Esophagus (tissue), 2 donors: Measurements from ENCODE around the gene B3GNT3. TPM values are rescaled to one million over a fixed set of nuclear protein-coding genes. Genes with fewer than 3 reads are reported as not detected.
"Not testable (repeated sequence)": the region's sequence is repeated elsewhere in the genome, so short reads cannot be mapped to it uniquely, and the experiment has no call there.

Experiments
- H3K27ac ChIP-seq, 2 donors: one replicate each; pipeline ENCODE4 v1.5.1; 2013; ENCODE audit warnings: low read depth in 2 of 2, mild to moderate bottlenecking in 2 of 2, inconsistent platforms in 1 of 2, low read length in 1 of 2, moderate library complexity in 1 of 2
- H3K27me3 ChIP-seq, 2 donors: one replicate each; pipeline ENCODE4 v1.6.1; 2013; ENCODE audit warnings: low read length in 2 of 2, control low read depth in 1 of 2, mild to moderate bottlenecking in 1 of 2; ENCODE audit not compliant: insufficient read depth in 2 of 2, control insufficient read depth in 1 of 2
- H3K36me3 ChIP-seq, 2 donors: one replicate each; pipeline ENCODE4 v1.6.1; 2013; ENCODE audit warnings: low read length in 1 of 2; ENCODE audit not compliant: control insufficient read depth in 2 of 2, insufficient read depth in 2 of 2
- H3K4me1 ChIP-seq, 2 donors: one replicate each; pipeline ENCODE4 v1.6.1; 2013; ENCODE audit warnings: low read length in 1 of 2; ENCODE audit not compliant: control insufficient read depth in 2 of 2, insufficient read depth in 2 of 2
- H3K4me3 ChIP-seq, 2 donors: one replicate each; pipeline ENCODE4 v1.5.1; 2013; ENCODE audit warnings: low read length in 2 of 2, mild to moderate bottlenecking in 2 of 2, low read depth in 1 of 2, moderate library complexity in 1 of 2
- H3K9me3 ChIP-seq, 2 donors: one replicate each; pipeline ENCODE4 v1.6.1; 2013; ENCODE audit warnings: mild to moderate bottlenecking in 2 of 2, low read depth in 1 of 2, low read length in 1 of 2, moderate library complexity in 1 of 2; ENCODE audit not compliant: control insufficient read depth in 2 of 2, insufficient read depth in 1 of 2
- WGBS, 2 donors: extraction: QIAGEN DNeasy Blood & Tissue Kit; methylation state at CpG; one replicate each; pipeline ENCODE4 v1.1.7; 2013; 5-methylcytosine and 5-hydroxymethylcytosine counted together
- polyA plus RNA-seq, 2 donors: library from polyadenylated mRNA; stranded (reverse); fragments of 200-250 nt; gene quantifications; one replicate each; pipeline ENCODE4 v1.2.3, GENCODE V29; 2013
- donor health status: healthy with polysubstance abuse.
- donor health status: Bipolar disorder and iron deficiency.

B3GNT3 gene
- polyA plus RNA-seq, 2 donors: 12.2 to 45.1 TPM

DNA sequence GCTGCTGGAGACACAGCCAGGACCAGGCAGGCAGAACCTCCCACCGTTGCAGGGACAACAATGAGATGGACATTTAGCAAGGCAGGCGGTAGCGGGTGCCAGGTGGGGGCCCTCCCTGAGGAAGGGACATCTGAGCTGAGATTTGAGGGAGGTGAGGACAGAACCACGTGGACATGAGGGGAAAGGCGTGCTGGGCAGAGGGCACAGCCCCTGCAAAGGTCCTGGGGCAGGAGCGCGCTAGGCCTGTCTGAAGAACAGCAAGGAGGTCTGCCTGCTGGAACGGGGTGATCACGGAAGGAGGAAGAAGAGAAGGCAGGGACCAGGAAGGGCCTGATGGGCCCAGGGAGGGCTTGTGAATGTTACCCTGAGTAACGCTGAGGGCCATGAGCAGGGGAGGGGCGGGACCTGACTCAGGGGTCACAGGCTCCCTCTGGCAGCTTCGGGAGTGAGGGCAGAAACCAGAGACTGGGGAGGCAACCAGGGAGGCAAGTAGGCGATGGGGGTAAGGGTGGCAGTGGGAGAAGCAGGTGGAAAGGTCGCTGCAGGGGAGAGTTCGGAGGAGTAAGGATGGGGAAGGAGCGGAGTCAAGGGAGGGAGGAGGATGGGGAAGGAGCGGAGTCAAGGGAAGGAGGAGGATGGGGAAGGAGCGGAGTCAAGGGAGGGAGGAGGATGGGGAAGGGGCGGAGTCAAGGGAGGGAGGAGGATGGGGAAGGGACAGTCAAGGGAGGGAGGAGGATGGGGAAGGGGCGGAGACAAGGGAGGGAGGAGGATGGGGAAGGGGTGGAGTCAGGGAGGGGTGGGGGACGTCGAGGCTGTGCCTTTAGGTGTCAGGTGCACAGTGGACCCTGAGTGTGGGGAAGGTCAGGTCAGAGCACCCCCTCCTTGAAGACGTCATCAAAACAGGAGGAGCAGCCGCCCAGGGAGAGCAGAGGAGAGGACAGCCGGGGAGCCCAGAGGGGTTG, 15.7 kb upstream of the B3GNT3 start:
- Histone ChIP-seq H3K36me3 (no peaks in the 10 kb centered on the region), H3K27ac (no peak overlapping the region), H3K9me3 (no peaks in the 10 kb centered on the region), H3K4me3 (no peak overlapping the region), H3K27me3 (no peaks in the 10 kb centered on the region), H3K4me1 (peaks cover 0 to 3% of the 10 kb centered on the region in 2 donors)
- WGBS, 2 donors: 24 to 25% methylated on average over 22 to 25 of the region's 25 CpGs

DNA sequence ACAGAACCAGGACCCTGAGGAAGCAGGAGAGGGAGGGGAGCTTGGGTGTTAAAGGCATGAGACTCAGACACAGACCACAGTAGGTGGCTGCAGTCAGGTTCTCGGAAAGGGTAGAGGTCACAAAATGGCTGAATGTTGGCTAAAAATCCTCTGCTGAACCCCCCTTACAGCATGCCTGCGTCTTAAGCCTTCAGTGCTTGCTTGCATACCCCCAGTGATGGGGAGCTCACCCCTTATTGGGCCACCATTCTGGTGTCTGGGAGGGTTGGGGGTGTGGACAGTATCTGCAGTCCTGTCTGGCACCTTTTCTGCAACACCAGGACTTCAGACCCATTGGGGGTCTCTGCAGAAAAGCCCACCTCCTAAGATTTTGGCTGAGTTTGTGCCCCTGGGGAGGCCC, 14.2 kb upstream of the B3GNT3 start:
- no peaks in the 10 kb centered on the region for H3K36me3 ChIP-seq
- 87 to 90% methylated on average over 2 of the region's 2 CpGs for WGBS, 2 donors
- no peak overlapping the region for H3K27ac ChIP-seq
- peaks cover 0 to 3% of the 10 kb centered on the region in 2 donors for H3K4me1 ChIP-seq
- H3K27me3 ChIP-seq: no peaks in the 10 kb centered on the region
- H3K4me3 ChIP-seq: no peak overlapping the region
- H3K9me3 ChIP-seq: no peaks in the 10 kb centered on the region

DNA sequence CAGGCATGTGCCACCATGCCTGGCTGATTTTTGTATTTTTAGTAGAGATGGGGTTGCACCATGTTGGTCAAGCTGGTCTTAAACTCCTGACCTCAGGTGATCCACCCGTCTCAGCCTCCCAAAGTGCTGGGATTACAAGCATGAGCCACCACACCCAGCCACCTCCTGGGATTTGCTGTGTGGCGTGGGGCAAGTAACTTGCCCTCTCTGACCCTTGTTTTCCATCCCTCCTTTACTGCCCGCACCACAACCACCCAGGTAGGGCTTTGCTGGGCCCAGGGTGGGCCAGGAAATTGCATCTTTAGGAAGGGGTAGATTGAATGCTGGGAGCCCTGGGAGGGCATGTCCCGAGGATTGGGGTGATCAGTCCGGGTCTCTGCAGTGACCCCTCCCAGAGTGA, 11.2 kb upstream of the B3GNT3 start:
- not testable (repeated sequence) for H3K4me1 ChIP-seq, H3K27ac ChIP-seq, H3K9me3 ChIP-seq, H3K27me3 ChIP-seq, H3K4me3 ChIP-seq, H3K36me3 ChIP-seq
- WGBS, 2 donors: 68 to 71% methylated on average over 5 of the region's 5 CpGs

GRCh38 chr19:17784201-17785008, 10.5 kb upstream of the B3GNT3 start:
- 44 to 51% methylated on average over 32 of the region's 32 CpGs for whole genome bisulfite sequencing, 2 donors
- Histone ChIP-seq H3K36me3 (no peaks in the 10 kb centered on the region), H3K27ac (no peak overlapping the region)

GRCh38 chr19:17787274-17787913, 7.5 kb upstream of the B3GNT3 start:
- 92 to 95% methylated on average over 14 of the region's 14 CpGs for WGBS, 2 donors
- H3K36me3 ChIP-seq: no peaks in the 10 kb centered on the region
- H3K27ac ChIP-seq: no peak overlapping the region
- no peaks in the 10 kb centered on the region for H3K9me3 ChIP-seq
- H3K4me1 ChIP-seq: peaks cover 0 to 2% of the 10 kb centered on the region in 2 donors
- H3K27me3 ChIP-seq: no peaks in the 10 kb centered on the region
- no peak overlapping the region for H3K4me3 ChIP-seq

More at GRCh38 chr19:17784201-17785008, 10.5 kb upstream of the B3GNT3 start:
- Histone ChIP-seq H3K4me3 (no peak overlapping the region), H3K4me1 (no peaks in the 10 kb centered on the region), H3K27me3 (no peaks in the 10 kb centered on the region), H3K9me3 (no peaks in the 10 kb centered on the region)

- WGBS, 2 donors: 91 to 96% methylated on average over 2 of the region's 2 CpGs
- Histone ChIP-seq H3K9me3 (no peaks in the 10 kb centered on the region), H3K4me3 (no peak overlapping the region), H3K27me3 (no peaks in the 10 kb centered on the region), H3K36me3 (no peaks in the 10 kb centered on the region), H3K4me1 (peaks cover 0 to 2% of the 10 kb centered on the region in 2 donors), H3K27ac (peak overlapping the region in 1 of 2 donors; percentile 19)
Observed at GRCh38 chr19:17788632-17789031, 6.3 kb upstream of the B3GNT3 start.

DNA sequence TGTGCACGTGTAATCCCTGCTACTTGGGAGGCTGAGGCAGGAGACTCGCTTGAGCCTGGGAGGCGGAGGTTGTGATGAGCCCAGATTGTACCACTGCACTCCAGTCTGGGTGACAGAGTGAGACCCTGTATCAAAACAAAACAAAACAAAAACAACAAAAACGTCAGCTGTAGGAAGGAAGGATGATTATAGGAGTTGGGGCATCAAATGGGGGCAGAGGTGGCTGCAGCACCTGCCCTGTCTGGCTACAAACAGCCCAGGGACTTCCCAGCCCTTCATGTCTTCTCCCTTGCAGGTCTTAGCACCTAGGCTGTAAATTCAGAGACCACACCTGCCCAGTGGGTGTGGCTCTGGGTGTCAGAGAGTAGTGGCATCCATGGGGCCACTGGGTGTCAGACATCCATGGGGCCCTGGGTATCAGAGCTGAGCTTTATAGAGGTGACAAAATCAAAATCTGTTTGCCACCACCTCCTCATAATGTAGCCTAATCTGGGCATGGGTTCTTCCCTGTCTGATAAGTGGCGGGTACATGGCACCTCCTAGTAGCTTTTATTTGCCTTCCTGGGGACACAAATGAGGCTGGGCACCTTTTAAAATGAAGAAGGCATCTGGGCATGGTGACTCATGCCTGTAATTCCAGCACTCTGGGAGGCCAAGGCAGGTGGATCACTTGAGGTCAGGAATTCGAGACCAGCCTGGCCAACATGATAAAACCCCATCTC, 4.7 kb upstream of the B3GNT3 start:
- Histone ChIP-seq H3K27me3 (no peaks in the 10 kb centered on the region), H3K9me3 (no peaks in the 10 kb centered on the region), H3K4me3 (no peak overlapping the region), H3K27ac (peak overlapping the region in 1 of 2 donors; percentile 87), H3K4me1 (peaks cover 5 to 7% of the 10 kb centered on the region in 2 donors), H3K36me3 (no peaks in the 10 kb centered on the region)
- 58 to 70% methylated on average over 6 of the region's 6 CpGs for WGBS, 2 donors

GRCh38 chr19:17794412-17794730, 567 bp upstream of the B3GNT3 start:
- Histone ChIP-seq H3K4me3 (peak overlapping the region; percentile 53 to 56), H3K4me1 (peaks cover 7 to 20% of the 10 kb centered on the region in 2 donors), H3K9me3 (no peaks in the 10 kb centered on the region), H3K27me3 (peaks cover 0 to 4% of the 10 kb centered on the region in 2 donors), H3K36me3 (no peaks in the 10 kb centered on the region), H3K27ac (peak overlapping the region in 1 of 2 donors; percentile 34)
- WGBS, 2 donors: 39 to 53% methylated on average over 9 of the region's 9 CpGs

DNA sequence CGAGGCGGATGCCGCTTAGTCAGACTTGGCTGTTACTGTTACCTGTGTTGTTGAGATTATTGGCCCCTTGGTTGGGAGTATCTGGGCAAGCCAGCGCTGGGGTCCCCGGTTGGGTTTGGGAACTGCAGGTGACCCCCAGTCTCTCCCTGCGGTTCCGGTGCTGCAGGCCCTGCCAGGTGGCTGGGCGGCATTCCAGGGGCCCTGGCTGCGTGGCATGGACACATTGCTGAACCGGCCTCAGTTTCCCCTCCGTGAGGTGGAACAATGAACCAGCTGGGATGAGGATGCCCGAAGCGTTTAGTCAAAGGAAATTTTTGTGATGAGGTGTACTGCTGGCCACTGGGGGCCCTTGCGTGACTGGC, 538 bp downstream of the B3GNT3 start:
- Histone ChIP-seq H3K9me3 (peaks cover 0 to 3% of the 10 kb centered on the region in 2 donors), H3K4me1 (peaks cover 7 to 20% of the 10 kb centered on the region in 2 donors), H3K27ac (peak overlapping the region; percentile 51 to 54), H3K27me3 (peaks cover 0 to 4% of the 10 kb centered on the region in 2 donors), H3K36me3 (no peaks in the 10 kb centered on the region), H3K4me3 (peak overlapping the region; percentile 53 to 56)
- 25 to 32% methylated on average over 14 of the region's 14 CpGs for WGBS, 2 donors
